IMR-90 (cell line): ENCODE measurements around the gene POR. TPM values are rescaled to one million over a fixed set of nuclear protein-coding genes. Genes with fewer than 3 reads are reported as not detected.

Source experiments
- ATAC-seq: fragments of 200-7000 bp; cut with Tn5 transposase; 2 replicates; pipeline ENCODE4 v1.9.1; 2020; ENCODE audit warnings: low read depth, mild to moderate bottlenecking, moderate library complexity
- BruUV-seq: library from RNA; stranded (reverse); fragments of 400-500 nt; replicated peaks from 2 replicates; lab custom pipeline; 2021; lab: Mats Ljungman, UMichigan
- CTCF ChIA-PET: fragments of 300-600 bp; formaldehyde crosslinking; extraction: SDS; loops from one replicate; lab custom pipeline; 2021; ENCODE audit warnings: antibody characterized with exemption; lab: Yijun Ruan, JAX
- POLR2A ChIA-PET: fragments of 300-600 bp; sonication (Branson Sonifier 250); formaldehyde crosslinking; loops from one replicate; lab custom pipeline; 2022; ENCODE audit warnings: antibody characterized with exemption; ENCODE audit not compliant: unreplicated experiment; lab: Charles Lee
- DNase-seq: peaks from one replicate; pipeline ENCODE4 v3.0.0; 2013
- H2AFZ ChIP-seq: replicated peaks from 2 replicates; pipeline ENCODE3; 2013; ENCODE audit warnings: low read length, mild to moderate bottlenecking; ENCODE audit not compliant: poor library complexity
- H2AK5ac ChIP-seq: 2 replicates; pipeline ENCODE4 v1.6.1; 2013; ENCODE audit warnings: low read depth, low read length, inconsistent platforms
- H2AK9ac ChIP-seq: replicated peaks from 2 replicates; pipeline ENCODE3; 2013; ENCODE audit warnings: mild to moderate bottlenecking, low read depth, low read length, moderate library complexity; ENCODE audit not compliant: poor library complexity
- H2BK120ac ChIP-seq: 2 replicates; pipeline ENCODE4 v1.6.1; 2013; ENCODE audit warnings: low read depth, low read length, inconsistent platforms
- H2BK15ac ChIP-seq: 3 replicates; pipeline ENCODE4 v1.6.1; 2013; ENCODE audit warnings: low read depth, low read length, inconsistent platforms
- H2BK20ac ChIP-seq: 2 replicates; pipeline ENCODE4 v1.6.1; 2013; ENCODE audit warnings: low read depth, mild to moderate bottlenecking, inconsistent platforms, low read length, moderate library complexity
- H2BK5ac ChIP-seq: 2 replicates; pipeline ENCODE4 v1.6.1; 2013; ENCODE audit warnings: mild to moderate bottlenecking, low read depth, low read length, inconsistent platforms; ENCODE audit not compliant: poor library complexity, severe bottlenecking
- H3K14ac ChIP-seq: replicated peaks from 2 replicates; pipeline ENCODE4 v1.6.1; 2013; ENCODE audit warnings: low read depth, low read length, inconsistent platforms
- H3K18ac ChIP-seq: 2 replicates; pipeline ENCODE4 v1.6.1; 2013; ENCODE audit warnings: low read depth, low read length, control low read depth
- H3K23ac ChIP-seq: 2 replicates; pipeline ENCODE4 v1.6.1; 2013; ENCODE audit warnings: low read depth, low read length, inconsistent platforms
- H3K27ac ChIP-seq: 2 replicates; pipeline ENCODE4 v1.5.1; 2013; ENCODE audit warnings: mild to moderate bottlenecking, control low read depth, low read length; ENCODE audit not compliant: insufficient read depth
- H3K27me3 ChIP-seq: 2 replicates; pipeline ENCODE4 v1.6.1; 2013; ENCODE audit warnings: low read length; ENCODE audit not compliant: control insufficient read depth, insufficient read depth
- H3K36me3 ChIP-seq: 2 replicates; pipeline ENCODE4 v1.6.1; 2013; ENCODE audit warnings: low read length, mixed read lengths; ENCODE audit not compliant: control insufficient read depth, insufficient read depth
- H3K4ac ChIP-seq: 2 replicates; pipeline ENCODE4 v1.6.1; 2013; ENCODE audit warnings: low read depth, low read length, inconsistent platforms
- H3K4me1 ChIP-seq: 2 replicates; pipeline ENCODE4 v1.6.1; 2013; ENCODE audit warnings: low read length, mixed read lengths; ENCODE audit not compliant: control insufficient read depth, insufficient read depth
- H3K4me2 ChIP-seq: 2 replicates; pipeline ENCODE4 v1.6.1; 2013; ENCODE audit warnings: low read depth, mild to moderate bottlenecking, control low read depth, low read length, moderate library complexity
- H3K4me3 ChIP-seq: 2 replicates; pipeline ENCODE4 v1.5.1; 2013; ENCODE audit warnings: low read depth, mild to moderate bottlenecking, control low read depth, low read length, moderate library complexity; ENCODE audit not compliant: insufficient read depth
- H3K56ac ChIP-seq: 2 replicates; pipeline ENCODE4 v1.6.1; 2013; ENCODE audit warnings: low read length, inconsistent platforms; ENCODE audit not compliant: insufficient read depth; ENCODE audit errors: extremely low read depth
- H3K79me1 ChIP-seq, 2 experiments: 2 replicates each; pipeline ENCODE4 v1.6.1; 2013; ENCODE audit warnings: low read length in 2 of 2, inconsistent platforms in 1 of 2, low read depth in 1 of 2
- H3K9ac ChIP-seq: 2 replicates; pipeline ENCODE4 v1.6.1; 2013; ENCODE audit warnings: low read depth, low read length, control low read depth
- H3K9me1 ChIP-seq: 2 replicates; pipeline ENCODE4 v1.6.1; 2013; ENCODE audit warnings: low read length, inconsistent platforms; ENCODE audit not compliant: insufficient read depth
- H3K9me3 ChIP-seq: 2 replicates; pipeline ENCODE4 v1.6.1; 2013; ENCODE audit warnings: low read length; ENCODE audit not compliant: control insufficient read depth, insufficient read depth
- H4K20me1 ChIP-seq: 2 replicates; pipeline ENCODE4 v1.6.1; 2013; ENCODE audit warnings: low read length, inconsistent platforms; ENCODE audit not compliant: insufficient read depth
- H4K5ac ChIP-seq: 2 replicates; pipeline ENCODE4 v1.6.1; 2013; ENCODE audit warnings: mild to moderate bottlenecking, low read depth, low read length, control low read depth
- H4K8ac ChIP-seq, 2 experiments: 2 replicates each; pipeline ENCODE4 v1.6.1; 2013; ENCODE audit warnings: low read depth in 2 of 2, low read length in 2 of 2, control low read depth in 1 of 2, inconsistent platforms in 1 of 2
- H4K91ac ChIP-seq: 2 replicates; pipeline ENCODE4 v1.6.1; 2013; ENCODE audit warnings: low read depth, low read length, inconsistent platforms; ENCODE audit not compliant: insufficient read depth
- CEBPB ChIP-seq: IDR thresholded peaks from 2 replicates; pipeline ENCODE4 v1.6.1; 2012; ENCODE audit warnings: low read depth, low read length, improper control_type of control experiment
- MXI1 ChIP-seq: IDR thresholded peaks from 2 replicates; pipeline ENCODE4 v1.6.1; 2012; ENCODE audit warnings: low read depth, mild to moderate bottlenecking, low read length, moderate library complexity, borderline replicate concordance
- SMC3 ChIP-seq: fragments of 150-350 bp; IDR thresholded peaks from 2 replicates; pipeline ENCODE4 v1.6.1; 2016; ENCODE audit warnings: low read depth, mild to moderate bottlenecking, antibody characterized with exemption, low read length, moderate library complexity
- WGBS, 2 experiments: methylation state at CpG; one replicate each; pipeline versions ENCODE4 v1.1.5 to v1.1.7; 2013; ENCODE audit warnings: missing lambda C conversion rate in 2 of 2; ENCODE audit not compliant: insufficient read length in 1 of 2; ENCODE audit errors: extremely low coverage in 2 of 2; 5-methylcytosine and 5-hydroxymethylcytosine counted together
- dilution Hi-C: fragments of 300-500 bp; cut with HindIII; formaldehyde crosslinking; loops from one replicate; pipeline ENCODE4 v1.14.3; 2018; ENCODE audit warnings: low sequenced_read_pairs; ENCODE audit not compliant: unreplicated experiment
- in situ Hi-C: fragments of 300-500 bp; cut with MboI; formaldehyde crosslinking; loops from 3 replicates; pipeline ENCODE4 v1.14.3; 2019; ENCODE audit warnings: low sequenced_read_pairs, inconsistent platforms, mixed read lengths
- intact Hi-C: fragments of 100-400 bp; cut with micrococcal nuclease; formaldehyde crosslinking; loops from 2 replicates; pipeline ENCODE4 v1.10.0; 2022
- polyA plus RNA-seq, 3 experiments: library from polyadenylated mRNA; depleted of rRNA; stranded (reverse); fragments of >200 nt; gene quantifications; 2 replicates each; pipeline ENCODE4 v1.2.3, GENCODE V29; 2012; ENCODE audit warnings: low replicate concordance in 1 of 3
- total RNA-seq: library from RNA; depleted of rRNA; stranded (reverse); fragments of >200 nt; gene quantifications from 2 replicates; pipeline ENCODE4 v1.2.3, GENCODE V29; 2012

Gene POR
- total and polyA plus RNA-seq, 2 of the 4 experiments (the other 2 are of a cell fraction): 25.5 to 42.2 TPM

GRCh38 chr7:75905785-75906604 lies 9.0 kb upstream of the POR start:
- H3K18ac ChIP-seq: no peak overlapping the region
- no peak overlapping the region for H2BK20ac ChIP-seq
- no peaks in the 10 kb centered on the region for H3K9me3 ChIP-seq
- 0 out of 2 replicates have a peak overlapping the region, but pooled peaks have one; percentile 38 for H3K4ac ChIP-seq
- no peaks in the 10 kb centered on the region for H3K36me3 ChIP-seq
- 0 out of 2 replicates have a peak overlapping the region, but pooled peaks have one; percentile 60 for H3K14ac ChIP-seq
- WGBS, 2 experiments: no CpG with 5 or more reads among the region's 17 CpGs
- peak overlapping the region; percentile 59; the same call in 1 of the 2 replicates for H3K23ac ChIP-seq
- in situ Hi-C loops (no loop called here), dilution Hi-C loops (no loop called here), intact Hi-C loops (no loop called here)
- H2AK5ac ChIP-seq: 0 out of 2 replicates have a peak overlapping the region, but pooled peaks have one; percentile 29
- ChIA-PET CTCF (no interaction called here), POLR2A (no interaction called here)
- ATAC-seq: peak; percentile 89
- no peak overlapping the region for H2BK15ac ChIP-seq
- H2BK120ac ChIP-seq: no peak overlapping the region
- TF ChIP-seq MXI1 (no peak), CEBPB (peak; percentile 91), SMC3 (0 out of 2 replicates have a peak, but pooled peaks have one; percentile 9)
- peak overlapping the region in 1 of 2 experiments; percentile 66; a peak in 2 of 4 replicates for H4K8ac ChIP-seq
- no peak overlapping the region for H4K91ac ChIP-seq
- H3K4me1 ChIP-seq: peaks cover 7% of the 10 kb centered on the region; the same call in 1 of the 2 replicates
- H3K9ac ChIP-seq: no peak overlapping the region
- H2AFZ ChIP-seq: peak overlapping the region; percentile 86
- DNase-seq: peak; percentile 64
- H2AK9ac ChIP-seq: peak overlapping the region; percentile 84
- H4K20me1 ChIP-seq: no peaks in the 10 kb centered on the region; the same call in 1 of the 2 replicates
- peak overlapping the region; percentile 52; the same call in 1 of the 2 replicates for H4K5ac ChIP-seq
- H3K27ac ChIP-seq: no peak overlapping the region
- H3K27me3 ChIP-seq: no peaks in the 10 kb centered on the region
- H3K4me3 ChIP-seq: no peak overlapping the region
- no peaks in the 10 kb centered on the region for H3K79me1 ChIP-seq
- no peak overlapping the region for H2BK5ac ChIP-seq
- H3K4me2 ChIP-seq: peak overlapping the region; percentile 47
- BruUV-seq: no TSS peak
- no peak overlapping the region for H3K56ac ChIP-seq
- peaks cover 8% of the 10 kb centered on the region; the same call in 1 of the 2 replicates for H3K9me1 ChIP-seq
